H9 (cell line): ENCODE data around the gene PDCD1. TPM values are rescaled to one million over a fixed set of nuclear protein-coding genes. Genes with fewer than 3 reads are reported as not detected.

Experiments
- DNase-seq: peaks from one replicate; pipeline ENCODE4 v3.0.0-alpha.2; 2017
- H2AFZ ChIP-seq: one replicate; pipeline ENCODE4 v1.6.1; 2013; ENCODE audit warnings: mild to moderate bottlenecking, low read length, control low read depth, moderate library complexity
- H2AK5ac ChIP-seq: 2 replicates; pipeline ENCODE4 v1.6.1; 2013; ENCODE audit warnings: low read length, control low read depth, mixed read lengths; ENCODE audit not compliant: insufficient read length
- H2BK120ac ChIP-seq: one replicate; pipeline ENCODE4 v1.6.1; 2013; ENCODE audit warnings: low read depth, mild to moderate bottlenecking, low read length, control low read depth, inconsistent platforms; ENCODE audit not compliant: poor library complexity, severe bottlenecking
- H2BK12ac ChIP-seq: 2 replicates; pipeline ENCODE4 v1.6.1; 2013; ENCODE audit warnings: low read length, control low read depth, mixed read lengths, low read depth; ENCODE audit not compliant: insufficient read length
- H2BK15ac ChIP-seq: 2 replicates; pipeline ENCODE4 v1.6.1; 2013; ENCODE audit warnings: low read depth, low read length, control low read depth
- H2BK20ac ChIP-seq: one replicate; pipeline ENCODE4 v1.6.1; 2013; ENCODE audit warnings: low read depth, mild to moderate bottlenecking, low read length, control low read depth, inconsistent platforms; ENCODE audit not compliant: poor library complexity, severe bottlenecking
- H2BK5ac ChIP-seq: 2 replicates; pipeline ENCODE4 v1.6.1; 2013; ENCODE audit warnings: low read length, control low read depth, mixed read lengths; ENCODE audit not compliant: insufficient read length
- H3K14ac ChIP-seq: 2 replicates; pipeline ENCODE4 v1.6.1; 2013; ENCODE audit warnings: low read length, control low read depth; ENCODE audit not compliant: insufficient read depth
- H3K18ac ChIP-seq: 2 replicates; pipeline ENCODE4 v1.6.1; 2013; ENCODE audit warnings: low read depth, mild to moderate bottlenecking, mixed read lengths, low read length, control low read depth; ENCODE audit not compliant: insufficient read length
- H3K23ac ChIP-seq: 2 replicates; pipeline ENCODE4 v1.6.1; 2013; ENCODE audit warnings: low read length, control low read depth, mixed read lengths, low read depth; ENCODE audit not compliant: insufficient read length
- H3K23me2 ChIP-seq: 2 replicates; pipeline ENCODE4 v1.6.1; 2013; ENCODE audit warnings: low read depth, mild to moderate bottlenecking, mixed read lengths, low read length, control low read depth; ENCODE audit not compliant: insufficient read length, poor library complexity, severe bottlenecking
- H3K27ac ChIP-seq: 2 replicates; pipeline ENCODE4 v1.5.1; 2013; ENCODE audit warnings: low read length, control low read depth, mixed read lengths, low read depth; ENCODE audit not compliant: insufficient read length
- H3K27me3 ChIP-seq: 2 replicates; pipeline ENCODE4 v1.6.1; 2013; ENCODE audit warnings: low read length, control low read depth, inconsistent platforms; ENCODE audit not compliant: insufficient read depth
- H3K4ac ChIP-seq: 2 replicates; pipeline ENCODE4 v1.6.1; 2013; ENCODE audit warnings: low read depth, mild to moderate bottlenecking, control low read depth, inconsistent platforms, low read length, moderate library complexity
- H3K4me1 ChIP-seq: 2 replicates; pipeline ENCODE4 v1.6.1; 2013; ENCODE audit warnings: low read length, control low read depth, inconsistent platforms; ENCODE audit not compliant: insufficient read depth
- H3K4me2 ChIP-seq: 2 replicates; pipeline ENCODE4 v1.6.1; 2013; ENCODE audit warnings: low read length, control low read depth, mixed read lengths; ENCODE audit not compliant: insufficient read length, insufficient read depth
- H3K56ac ChIP-seq: 2 replicates; pipeline ENCODE4 v1.6.1; 2013; ENCODE audit warnings: low read depth, mild to moderate bottlenecking, mixed read lengths, low read length, control low read depth; ENCODE audit not compliant: insufficient read length
- H3K79me1 ChIP-seq: 2 replicates; pipeline ENCODE4 v1.6.1; 2013; ENCODE audit warnings: low read depth, mild to moderate bottlenecking, moderate library complexity, low read length, control low read depth, inconsistent platforms; ENCODE audit not compliant: insufficient read depth, poor library complexity, severe bottlenecking
- H3K79me2 ChIP-seq: 2 replicates; pipeline ENCODE4 v1.6.1; 2013; ENCODE audit warnings: low read length, control low read depth, inconsistent platforms; ENCODE audit not compliant: insufficient read depth
- H3K9ac ChIP-seq: 2 replicates; pipeline ENCODE4 v1.6.1; 2013; ENCODE audit warnings: low read length, control low read depth, mixed read lengths; ENCODE audit not compliant: insufficient read length; ENCODE audit errors: extremely low read depth
- H3K9me3 ChIP-seq: one replicate; pipeline ENCODE4 v1.6.1; 2013; ENCODE audit warnings: low read depth, low read length, inconsistent platforms; ENCODE audit not compliant: control insufficient read depth
- H3T11ph ChIP-seq: one replicate; pipeline ENCODE4 v1.6.1; 2013; ENCODE audit warnings: mild to moderate bottlenecking, low read length, control low read depth, inconsistent platforms
- H4K20me1 ChIP-seq: one replicate; pipeline ENCODE4 v1.6.1; 2013; ENCODE audit not compliant: control insufficient read depth, insufficient read length, insufficient read depth
- H4K5ac ChIP-seq: 2 replicates; pipeline ENCODE4 v1.6.1; 2013; ENCODE audit warnings: low read depth, mild to moderate bottlenecking, mixed read lengths, low read length, control low read depth; ENCODE audit not compliant: insufficient read length
- H4K8ac ChIP-seq: replicated peaks from 2 replicates; pipeline ENCODE4 v1.6.1; 2013; ENCODE audit warnings: low read length, control low read depth, mixed read lengths, low read depth; ENCODE audit not compliant: insufficient read length
- H4K91ac ChIP-seq: 2 replicates; pipeline ENCODE4 v1.6.1; 2013; ENCODE audit warnings: low read depth, mild to moderate bottlenecking, moderate library complexity, mixed read lengths, low read length, control low read depth; ENCODE audit not compliant: insufficient read length
- H3K27ac Mint-ChIP-seq, 3 experiments: 2 replicates in 2 of 3; 3 replicates in 1 of 3; pipeline ENCODE4 v1.8.0; 2020 to 2021; ENCODE audit warnings: mixed read lengths in 3 of 3, mild to moderate bottlenecking in 1 of 3, moderate library complexity in 1 of 3
- H3K27me3 Mint-ChIP-seq: 2 replicates; pipeline ENCODE4 v1.8.0; 2021; ENCODE audit warnings: low read depth, mild to moderate bottlenecking, moderate library complexity, mixed read lengths
- H3K36me3 Mint-ChIP-seq, 3 experiments: 2 replicates in 2 of 3; 3 replicates in 1 of 3; pipeline ENCODE4 v1.8.0; 2020 to 2021; ENCODE audit warnings: low read depth in 3 of 3, mixed read lengths in 3 of 3; ENCODE audit not compliant: insufficient read depth in 1 of 3
- H3K4me1 Mint-ChIP-seq, 2 experiments: 2 replicates each; pipeline ENCODE4 v1.8.0; 2020; ENCODE audit warnings: mixed read lengths in 2 of 2
- H3K4me3 Mint-ChIP-seq, 2 experiments: 2 replicates in 1 of 2; 3 replicates in 1 of 2; pipeline ENCODE4 v1.8.0; 2020 to 2021; ENCODE audit warnings: mild to moderate bottlenecking in 2 of 2, mixed read lengths in 2 of 2, moderate library complexity in 1 of 2
- H3K9me3 Mint-ChIP-seq, 2 experiments: 2 replicates in 1 of 2; 3 replicates in 1 of 2; pipeline ENCODE4 v1.8.0; 2020; ENCODE audit warnings: mild to moderate bottlenecking in 2 of 2, mixed read lengths in 2 of 2, moderate library complexity in 1 of 2
- WGBS: extraction: QIAGEN DNeasy Blood & Tissue Kit; methylation state at CpG from one replicate; pipeline ENCODE4 v1.1.7; 2013; ENCODE audit warnings: missing lambda C conversion rate, low lambda C conversion rate, mixed read lengths; ENCODE audit not compliant: insufficient read length; ENCODE audit errors: extremely low coverage; 5-methylcytosine and 5-hydroxymethylcytosine counted together
- total RNA-seq: library from RNA; stranded (reverse); gene quantifications from 2 replicates; pipeline ENCODE4 v1.2.1, GENCODE V29; 2021
- TF ChIP-seq, protein P1 (sequence below): fragments of 200-600 bp; sonication (generic); conservative IDR thresholded peaks from 3 replicates; pipeline ENCODE4 v1.8.0; 2021; ENCODE audit warnings: antibody characterized with exemption, mild to moderate bottlenecking

PDCD1 gene
- total RNA-seq, 1 experiment from 2014 or later, result 1.6 TPM

- Histone ChIP-seq H2BK15ac (no peak overlapping the region), H3K4me2 (no peak overlapping the region), H2AFZ (no peak overlapping the region), H4K5ac (no peak overlapping the region), H3K9ac (no peak overlapping the region), H3K18ac (no peak overlapping the region), H4K20me1 (peaks cover 8% of the 10 kb centered on the region), H3K23ac (no peak overlapping the region), H3K27ac (no peak overlapping the region), H3K79me2 (no peaks in the 10 kb centered on the region), H3K9me3 (no peaks in the 10 kb centered on the region), H3K79me1 (no peaks in the 10 kb centered on the region), H3K23me2 (no peaks in the 10 kb centered on the region), H4K8ac (no peak overlapping the region), H3K14ac (no peak overlapping the region), H3K4ac (no peak overlapping the region), H3K56ac (no peak overlapping the region), H3K4me1 (no peaks in the 10 kb centered on the region), H3K27me3 (no peaks in the 10 kb centered on the region; the same call in 1 of the 2 replicates), H4K91ac (no peak overlapping the region), H2BK120ac (no peak overlapping the region), H2BK12ac (no peak overlapping the region), H3T11ph (no peak overlapping the region), H2BK20ac (no peak overlapping the region), H2BK5ac (no peak overlapping the region), H2AK5ac (no peak overlapping the region)
- Mint-ChIP-seq H3K4me1 (peaks cover 2 to 21% of the 10 kb centered on the region in 2 experiments; a peak in 3 of 4 replicates), H3K27me3 (peaks cover 17% of the 10 kb centered on the region), H3K36me3 (peaks cover 0 to 6% (median 0%) of the 10 kb centered on the region in 3 experiments; a peak in 2 of 7 replicates), H3K27ac (no peak overlapping the region), H3K9me3 (peaks cover 14 to 20% of the 10 kb centered on the region in 2 experiments), H3K4me3 (no peak overlapping the region)
- WGBS, result no CpG with 5 or more reads among the region's 33 CpGs
- no peak for DNase-seq
- TF ChIP-seq, protein P1, sequence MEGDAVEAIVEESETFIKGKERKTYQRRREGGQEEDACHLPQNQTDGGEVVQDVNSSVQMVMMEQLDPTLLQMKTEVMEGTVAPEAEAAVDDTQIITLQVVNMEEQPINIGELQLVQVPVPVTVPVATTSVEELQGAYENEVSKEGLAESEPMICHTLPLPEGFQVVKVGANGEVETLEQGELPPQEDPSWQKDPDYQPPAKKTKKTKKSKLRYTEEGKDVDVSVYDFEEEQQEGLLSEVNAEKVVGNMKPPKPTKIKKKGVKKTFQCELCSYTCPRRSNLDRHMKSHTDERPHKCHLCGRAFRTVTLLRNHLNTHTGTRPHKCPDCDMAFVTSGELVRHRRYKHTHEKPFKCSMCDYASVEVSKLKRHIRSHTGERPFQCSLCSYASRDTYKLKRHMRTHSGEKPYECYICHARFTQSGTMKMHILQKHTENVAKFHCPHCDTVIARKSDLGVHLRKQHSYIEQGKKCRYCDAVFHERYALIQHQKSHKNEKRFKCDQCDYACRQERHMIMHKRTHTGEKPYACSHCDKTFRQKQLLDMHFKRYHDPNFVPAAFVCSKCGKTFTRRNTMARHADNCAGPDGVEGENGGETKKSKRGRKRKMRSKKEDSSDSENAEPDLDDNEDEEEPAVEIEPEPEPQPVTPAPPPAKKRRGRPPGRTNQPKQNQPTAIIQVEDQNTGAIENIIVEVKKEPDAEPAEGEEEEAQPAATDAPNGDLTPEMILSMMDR, result no peak
Observed at GRCh38 chr2:241866790-241867645, 8.3 kb upstream of the PDCD1 start.
